Measurements from ENCODE around the gene CDK8.

The CDK8 gene

DNA sequence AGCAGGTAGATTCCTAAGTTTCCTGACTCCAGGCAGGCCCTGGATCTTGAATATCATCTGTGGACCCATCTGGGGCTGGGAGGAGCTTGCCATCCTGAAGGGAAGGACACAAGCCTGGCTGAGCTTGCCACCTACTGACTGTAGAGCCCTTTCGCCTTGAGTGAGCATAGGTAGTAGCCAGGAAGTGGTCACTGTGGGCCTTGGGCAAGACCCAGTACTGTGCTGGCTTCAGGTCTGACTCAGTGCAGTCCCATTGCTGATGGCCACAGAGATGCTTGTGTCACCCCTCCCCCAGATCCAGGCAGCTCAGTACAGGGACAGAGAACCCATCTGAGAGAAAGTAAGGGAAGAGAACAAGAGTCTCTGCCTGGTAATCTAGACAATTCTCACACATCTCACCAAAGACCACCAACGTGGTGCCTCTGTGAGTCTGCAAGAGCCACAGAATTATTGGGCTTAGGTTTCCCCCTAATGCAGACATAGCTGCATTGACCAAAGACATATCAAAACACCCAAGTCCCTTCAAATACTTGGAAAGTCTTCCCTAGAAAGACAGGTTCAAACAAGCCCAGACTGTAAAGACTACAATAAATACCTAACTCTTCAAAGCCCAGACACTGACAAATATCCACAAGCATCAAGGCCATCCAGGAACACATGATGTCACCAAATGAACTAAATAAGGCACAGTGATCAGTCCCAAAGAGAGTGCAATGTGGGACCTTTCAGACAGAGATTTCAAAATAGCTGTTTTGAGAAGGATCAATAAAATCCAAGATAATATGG is 195.3 kb downstream of the CDK8 start:
- DNase-seq, result peak; percentile 74

Measured in islet precursor cell (in vitro differentiated cells).